GM21367 (cell line): ENCODE measurements around the gene CST9L.
"Not testable (repeated sequence)": the region's sequence is repeated elsewhere in the genome, so short reads cannot be mapped to it uniquely, and the experiment has no call there.

ENCODE experiments used
- ATAC-seq: cut with Tn5 transposase; IDR thresholded peaks from one replicate; pipeline ENCODE4 v1.9.1; 2021; ENCODE audit not compliant: unreplicated experiment

CST9L gene

DNA sequence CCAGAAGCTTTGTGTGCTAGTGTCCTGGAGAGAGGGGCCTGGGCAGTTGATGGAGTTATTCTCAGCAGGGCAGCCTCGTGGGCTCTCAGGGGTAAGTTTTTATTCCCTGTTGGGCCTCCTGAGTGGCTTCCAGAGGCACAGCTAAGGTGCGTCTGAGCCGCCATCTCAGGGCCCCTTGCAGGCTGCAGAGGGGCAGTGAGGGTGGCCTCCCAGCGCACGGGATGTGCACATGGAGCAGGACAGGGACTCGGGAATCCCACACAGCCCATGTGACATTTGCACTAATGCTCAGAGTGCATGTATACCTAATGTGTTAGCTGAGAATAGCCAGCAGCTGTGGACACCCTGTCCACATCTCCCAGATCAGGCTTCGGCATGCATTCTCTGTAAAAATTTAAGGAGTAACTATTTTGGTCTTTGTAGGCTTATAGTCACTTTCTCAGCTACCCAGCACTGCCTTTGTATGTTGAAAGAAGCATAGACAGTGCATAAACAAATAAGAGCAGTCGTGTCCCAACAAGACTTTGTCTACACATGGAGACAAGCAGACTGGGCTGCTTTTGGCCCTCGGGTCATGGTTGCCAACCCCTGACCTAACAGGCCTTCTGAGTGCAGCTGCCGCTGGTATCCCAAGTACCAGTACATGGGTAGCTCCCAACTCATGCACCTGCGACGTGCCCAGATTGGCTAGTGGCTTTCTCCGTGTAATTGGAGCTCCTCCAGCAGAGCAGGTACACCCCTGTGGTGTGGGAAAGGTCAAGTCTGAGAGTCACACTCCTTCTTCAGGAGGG lies 18.6 kb upstream of the CST9L start:
- ATAC-seq, result no peak

DNA sequence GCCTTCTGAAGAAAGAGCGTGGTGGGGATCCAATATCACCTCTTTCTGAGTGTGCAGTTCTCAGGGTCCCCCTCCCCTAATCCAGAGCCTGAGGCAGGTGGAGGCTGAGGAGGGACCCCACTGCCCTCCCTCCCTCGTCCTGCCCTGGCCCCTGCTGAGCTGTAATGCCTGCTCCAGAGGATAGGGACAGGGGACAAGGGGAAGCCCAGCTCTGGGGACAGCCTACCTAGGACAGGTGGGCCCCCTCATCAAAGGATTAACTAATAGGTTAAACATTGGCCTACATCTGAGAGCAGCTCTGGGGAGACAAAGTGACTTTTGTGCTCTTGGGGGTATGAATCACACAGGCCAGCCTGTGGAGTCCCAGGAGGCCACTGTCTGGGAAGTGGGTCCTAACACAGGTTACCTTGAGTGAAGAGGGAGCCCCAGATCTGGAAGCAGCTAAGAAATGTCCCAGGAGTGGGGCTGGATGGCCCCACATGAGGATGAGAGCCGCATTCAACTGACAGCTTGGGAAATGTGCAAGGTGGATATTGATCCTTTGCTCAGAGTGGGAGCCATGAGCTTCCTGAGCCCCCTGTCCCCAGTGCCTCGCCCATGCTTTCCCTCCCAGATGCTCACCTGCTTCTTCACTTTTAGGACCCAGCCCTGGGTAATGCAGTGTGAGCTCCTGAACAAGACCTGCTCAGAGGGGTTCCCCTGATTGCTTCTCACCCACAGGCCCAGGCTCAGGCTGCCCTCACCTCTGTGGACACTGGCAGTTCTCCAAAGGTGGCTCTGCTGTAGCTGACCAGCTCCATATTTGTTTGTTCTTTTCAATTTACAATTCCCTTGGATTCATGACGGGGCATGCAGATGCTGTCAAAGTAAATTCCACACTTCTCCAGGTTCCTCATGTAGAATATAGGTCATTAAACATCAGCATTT lies 17.8 kb upstream of the CST9L start:
- no peak for ATAC-seq

DNA sequence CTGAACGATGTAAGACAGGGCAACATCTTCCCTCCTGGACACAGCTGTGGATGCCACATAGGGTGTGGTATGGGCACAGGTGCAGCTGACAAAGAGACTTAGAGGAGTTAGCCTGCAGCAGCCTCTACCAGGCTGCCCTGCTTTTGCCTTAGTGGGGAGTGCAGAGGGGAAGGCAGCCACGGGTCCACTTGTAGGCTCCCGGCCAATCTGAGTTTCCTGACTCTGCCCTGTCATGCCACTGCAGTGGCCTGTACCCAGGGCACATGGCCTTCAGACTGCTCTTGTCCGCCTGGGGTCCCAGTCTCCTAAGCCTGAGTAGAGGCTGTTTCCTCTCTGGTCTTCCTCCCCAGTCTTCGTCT lies 17.1 kb upstream of the CST9L start:
- no peak for ATAC-seq

- ATAC-seq, result no peak
These were observed 16.3 kb upstream of the CST9L start for GRCh38 chr20:23584434-23585199.

GRCh38 chr20:23583526-23583925 lies 15.2 kb upstream of the CST9L start:
- no peak for ATAC-seq

GRCh38 chr20:23582293-23582692 lies 14.0 kb upstream of the CST9L start:
- ATAC-seq, result no peak

DNA sequence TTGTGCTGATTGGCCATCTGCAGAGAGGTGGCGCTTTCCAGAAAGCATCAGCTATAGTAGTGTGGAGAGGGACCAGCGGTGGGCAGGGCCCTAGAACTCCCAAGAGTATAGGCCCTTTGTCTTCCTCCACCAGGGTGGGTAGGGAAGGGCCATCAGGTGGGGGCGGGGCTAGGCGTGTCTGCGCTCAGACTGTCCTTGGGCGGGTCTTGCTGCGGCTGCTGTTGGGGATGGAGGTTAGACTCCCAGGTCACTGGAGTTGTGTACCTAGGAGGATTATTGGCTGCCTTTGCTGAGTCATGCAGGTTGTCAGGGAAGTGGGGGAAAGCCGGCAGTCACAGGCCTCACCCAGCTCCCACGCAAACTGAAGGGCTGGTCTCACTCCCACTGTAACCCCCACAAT lies 13.5 kb upstream of the CST9L start:
- ATAC-seq, result not testable (repeated sequence)

DNA sequence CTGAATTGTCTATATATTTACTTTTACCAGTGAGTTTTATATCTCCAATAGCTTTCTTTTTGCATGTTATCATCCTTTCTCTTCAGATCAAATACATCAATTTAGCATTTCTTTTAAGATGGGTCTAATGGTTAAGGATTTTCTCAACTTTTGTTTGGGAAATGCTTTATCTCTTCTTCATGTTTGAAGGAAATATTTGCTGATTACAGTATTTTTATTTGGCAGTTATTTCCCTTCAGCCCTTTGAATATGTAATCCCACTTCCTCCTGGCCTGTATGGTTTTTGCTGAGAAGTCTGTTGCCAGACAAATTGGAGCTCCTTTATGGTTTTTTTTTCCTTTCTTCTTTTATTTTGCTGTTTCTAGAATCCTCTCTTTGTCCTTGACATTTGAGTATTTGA lies 6.7 kb upstream of the CST9L start:
- ATAC-seq, result no peak

DNA sequence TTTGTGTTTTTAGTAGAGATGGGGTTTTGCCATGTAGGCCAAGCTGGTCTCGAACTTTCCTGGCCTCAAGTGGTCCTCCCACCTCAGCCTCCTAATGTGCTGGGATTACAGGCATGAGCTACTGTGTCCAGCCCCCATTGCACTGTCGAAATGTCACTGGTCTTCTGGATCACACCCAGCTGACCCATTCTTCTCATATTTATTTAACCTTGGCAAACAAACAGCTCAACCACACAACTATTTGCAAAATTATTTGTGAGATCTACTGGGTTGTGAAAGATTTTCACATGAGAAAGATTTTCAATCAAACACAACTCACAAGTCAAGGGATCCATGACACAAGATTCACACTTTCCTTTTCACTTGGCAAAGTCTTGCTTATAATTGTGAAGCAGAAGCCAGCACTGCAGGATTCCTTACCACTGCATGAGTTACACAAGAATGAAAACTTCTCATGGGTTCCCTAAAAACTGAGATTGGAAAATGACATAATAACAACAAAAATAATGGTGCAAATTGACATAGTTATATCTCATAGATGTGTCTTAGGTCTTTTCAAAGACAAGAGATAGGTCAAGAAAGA lies 2.0 kb upstream of the CST9L start:
- ATAC-seq, result no peak

DNA sequence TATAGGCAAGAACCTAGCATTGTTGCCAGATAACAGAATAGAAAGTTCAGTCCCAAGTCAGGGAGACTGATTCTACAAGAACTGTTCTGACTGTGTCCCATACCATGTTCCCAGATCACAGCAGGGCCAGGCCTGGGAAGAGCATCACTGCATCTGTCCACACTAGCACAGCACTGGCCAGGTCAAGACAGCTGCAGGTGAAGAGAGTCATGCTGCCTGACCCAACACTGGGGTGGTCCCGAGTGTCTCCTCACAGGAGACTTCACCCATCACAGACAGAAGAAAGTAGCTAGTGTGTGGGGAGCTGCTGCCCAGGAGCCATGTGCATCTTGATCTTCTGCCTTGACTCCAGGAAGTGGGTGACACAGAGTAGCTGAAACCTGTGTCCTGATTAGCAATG lies 1.3 kb upstream of the CST9L start:
- ATAC-seq, result no peak

DNA sequence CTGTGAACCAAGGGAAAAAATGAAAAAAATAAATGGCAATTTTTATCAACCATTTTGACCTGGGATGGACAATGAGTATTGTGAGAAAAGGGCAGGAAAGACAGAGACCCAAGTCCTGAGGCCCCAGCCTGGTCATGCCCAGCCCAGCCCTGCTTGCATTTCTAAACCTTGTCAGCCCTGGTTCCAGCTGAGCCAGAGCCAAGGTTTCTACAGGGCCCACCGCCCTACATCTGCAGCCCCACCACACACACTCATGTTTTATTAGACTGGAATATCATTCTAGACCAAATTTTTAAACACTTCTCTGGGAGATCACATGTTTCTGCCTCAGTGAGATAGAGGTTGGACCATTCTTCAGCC lies 667 bp upstream of the CST9L start:
- ATAC-seq, result no peak

- ATAC-seq, result no peak
These were observed 1.9 kb downstream of the CST9L start for GRCh38 chr20:23566199-23566932.

- no peak for ATAC-seq
These were observed 2.7 kb downstream of the CST9L start for GRCh38 chr20:23565503-23566045.

GRCh38 chr20:23564927-23565326 lies 3.4 kb downstream of the CST9L start:
- ATAC-seq, result no peak

- ATAC-seq, result no peak
These were observed 5.5 kb downstream of the CST9L start for GRCh38 chr20:23562721-23563342.

- no peak for ATAC-seq
These were observed 13.9 kb downstream of the CST9L start for GRCh38 chr20:23554401-23554800.

DNA sequence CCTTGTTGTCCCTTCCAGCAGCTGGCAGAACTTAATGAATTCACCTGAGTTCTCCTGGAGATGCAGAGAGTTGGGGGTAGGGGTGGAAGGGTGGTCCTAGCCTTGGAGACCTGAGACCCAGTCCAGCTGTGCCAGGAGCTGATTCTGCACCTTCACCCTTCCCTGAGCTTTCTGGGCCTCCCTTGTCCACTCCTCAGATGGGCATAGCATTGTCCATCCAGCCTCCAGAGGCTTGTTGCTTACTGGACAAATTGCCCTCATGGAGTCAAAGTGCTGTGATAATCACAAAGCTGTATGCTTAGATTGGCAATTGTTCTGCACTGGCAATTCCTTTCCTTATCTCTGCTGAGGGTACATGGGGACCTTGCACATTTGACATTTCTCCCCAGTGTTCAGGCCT lies 16.5 kb downstream of the CST9L start:
- ATAC-seq, result no peak

GRCh38 chr20:23551383-23551782 lies 16.9 kb downstream of the CST9L start:
- no peak for ATAC-seq

- ATAC-seq, result no peak
These were observed 18.1 kb downstream of the CST9L start for GRCh38 chr20:23550227-23550626.

DNA sequence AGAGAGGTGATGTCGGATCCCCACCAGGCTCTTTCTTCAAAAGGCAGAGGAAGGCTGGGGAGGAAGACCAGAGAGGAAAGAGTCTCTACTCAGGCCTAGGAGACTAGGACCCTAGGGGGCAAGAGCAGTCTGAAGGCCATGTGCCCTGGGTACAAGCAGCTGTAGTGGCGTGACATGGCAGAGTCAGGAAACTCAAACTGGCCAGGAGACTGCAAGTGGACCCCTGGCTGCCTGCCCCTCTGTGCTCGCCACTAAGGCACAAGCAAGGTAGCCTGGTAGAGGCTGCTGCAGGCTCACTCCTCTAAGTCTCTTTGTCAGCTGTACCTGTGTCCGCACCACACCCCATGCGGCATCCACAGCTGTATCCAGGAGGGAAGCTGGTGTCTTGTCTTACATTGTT lies 19.9 kb downstream of the CST9L start:
- ATAC-seq, result no peak
